Stimulated activated CD8-positive, alpha-beta memory T cell treated with anti-CD3 and anti-CD28 coated beads, Interleukin-12 subunit alpha, Interleukin-12 subunit beta, amount 100 ng/mL, for 24 hours (primary cell): ENCODE results near the gene SSH2.
"Not testable (repeated sequence)": the region's sequence is repeated elsewhere in the genome, so short reads cannot be mapped to it uniquely, and the experiment has no call there.

Experiments used
- DNase-seq: peaks from one replicate; pipeline ENCODE4 v3.0.0-alpha.2; 2020; ENCODE audit errors: extremely low read depth

SSH2 gene

GRCh38 chr17:29709866-29710519 lies 220.0 kb downstream of the SSH2 start:
- no peak for DNase-seq

GRCh38 chr17:29707212-29707571 lies 222.8 kb downstream of the SSH2 start:
- DNase-seq = no peak

- no peak for DNase-seq
These were observed 224.0 kb downstream of the SSH2 start for GRCh38 chr17:29706045-29706431.

GRCh38 chr17:29705386-29705785 lies 224.6 kb downstream of the SSH2 start:
- DNase-seq = no peak

GRCh38 chr17:29699283-29699682 lies 230.7 kb downstream of the SSH2 start:
- no peak for DNase-seq

- DNase-seq = no peak
These were observed 231.2 kb downstream of the SSH2 start for GRCh38 chr17:29698837-29699236.

- DNase-seq = no peak
These were observed 231.8 kb downstream of the SSH2 start for GRCh38 chr17:29698019-29698777.

- no peak for DNase-seq
These were observed 232.7 kb downstream of the SSH2 start for GRCh38 chr17:29697371-29697770.

GRCh38 chr17:29694918-29695563 lies 235.0 kb downstream of the SSH2 start:
- DNase-seq = no peak

- DNase-seq = no peak
These were observed 236.3 kb downstream of the SSH2 start for GRCh38 chr17:29693751-29694150.

- DNase-seq = no peak
These were observed 242.4 kb downstream of the SSH2 start for GRCh38 chr17:29687596-29687995.

- no peak for DNase-seq
These were observed 242.9 kb downstream of the SSH2 start for GRCh38 chr17:29686993-29687590.

- DNase-seq = no peak
These were observed 246.5 kb downstream of the SSH2 start for GRCh38 chr17:29683481-29683880.

GRCh38 chr17:29682987-29683386 lies 247.0 kb downstream of the SSH2 start:
- DNase-seq = no peak

- DNase-seq = no peak
These were observed 248.0 kb downstream of the SSH2 start for GRCh38 chr17:29682054-29682453.

GRCh38 chr17:29677824-29678223 lies 252.2 kb downstream of the SSH2 start:
- DNase-seq = no peak

GRCh38 chr17:29677221-29677791 lies 252.7 kb downstream of the SSH2 start:
- no peak for DNase-seq

- DNase-seq = not testable (repeated sequence)
These were observed 254.1 kb downstream of the SSH2 start for GRCh38 chr17:29675961-29676360.

- no peak for DNase-seq
These were observed 255.7 kb downstream of the SSH2 start for GRCh38 chr17:29674281-29674680.

GRCh38 chr17:29671661-29672060 lies 258.4 kb downstream of the SSH2 start:
- DNase-seq = no peak

- no peak for DNase-seq
These were observed 260.8 kb downstream of the SSH2 start for GRCh38 chr17:29669266-29669665.

- no peak for DNase-seq
These were observed 262.1 kb downstream of the SSH2 start for GRCh38 chr17:29667969-29668368.
